Neural crest cell (in vitro differentiated cells): ENCODE results near the gene PANK4. TPM values are rescaled to one million over a fixed set of nuclear protein-coding genes. Genes with fewer than 3 reads are reported as not detected.

ENCODE experiments used
- DNase-seq: peaks from one replicate; pipeline ENCODE4 v3.0.0; 2021; ENCODE audit warnings: low read depth, mixed read lengths, low spot score
- H3K27ac Mint-ChIP-seq: one replicate; pipeline ENCODE4 v1.8.0; 2021; ENCODE audit warnings: mild to moderate bottlenecking, mixed read lengths; ENCODE audit not compliant: unreplicated experiment
- H3K27me3 Mint-ChIP-seq: 2 replicates; pipeline ENCODE4 v1.8.0; 2021; ENCODE audit warnings: low read depth, mild to moderate bottlenecking, mixed read lengths
- H3K36me3 Mint-ChIP-seq: 2 replicates; pipeline ENCODE4 v1.8.0; 2021; ENCODE audit warnings: low read depth, mild to moderate bottlenecking, mixed read lengths
- H3K4me1 Mint-ChIP-seq: 2 replicates; pipeline ENCODE4 v1.8.0; 2021; ENCODE audit warnings: mixed read lengths
- H3K4me3 Mint-ChIP-seq: one replicate; pipeline ENCODE4 v1.8.0; 2021; ENCODE audit warnings: mild to moderate bottlenecking, mixed read lengths
- H3K9me3 Mint-ChIP-seq: 2 replicates; pipeline ENCODE4 v1.8.0; 2021; ENCODE audit warnings: mixed read lengths
- total RNA-seq: library from RNA; stranded (reverse); gene quantifications from 2 replicates; pipeline ENCODE4 v1.2.1, GENCODE V29; 2021
- TF ChIP-seq, protein P1 (sequence below): fragments of 200-600 bp; sonication (generic); conservative IDR thresholded peaks from 2 replicates; pipeline ENCODE4 v1.5.0; 2021; ENCODE audit warnings: antibody characterized with exemption, mild to moderate bottlenecking

Gene PANK4
- total RNA-seq, 1 donor from 2014 or later: 65.5 TPM

DNA sequence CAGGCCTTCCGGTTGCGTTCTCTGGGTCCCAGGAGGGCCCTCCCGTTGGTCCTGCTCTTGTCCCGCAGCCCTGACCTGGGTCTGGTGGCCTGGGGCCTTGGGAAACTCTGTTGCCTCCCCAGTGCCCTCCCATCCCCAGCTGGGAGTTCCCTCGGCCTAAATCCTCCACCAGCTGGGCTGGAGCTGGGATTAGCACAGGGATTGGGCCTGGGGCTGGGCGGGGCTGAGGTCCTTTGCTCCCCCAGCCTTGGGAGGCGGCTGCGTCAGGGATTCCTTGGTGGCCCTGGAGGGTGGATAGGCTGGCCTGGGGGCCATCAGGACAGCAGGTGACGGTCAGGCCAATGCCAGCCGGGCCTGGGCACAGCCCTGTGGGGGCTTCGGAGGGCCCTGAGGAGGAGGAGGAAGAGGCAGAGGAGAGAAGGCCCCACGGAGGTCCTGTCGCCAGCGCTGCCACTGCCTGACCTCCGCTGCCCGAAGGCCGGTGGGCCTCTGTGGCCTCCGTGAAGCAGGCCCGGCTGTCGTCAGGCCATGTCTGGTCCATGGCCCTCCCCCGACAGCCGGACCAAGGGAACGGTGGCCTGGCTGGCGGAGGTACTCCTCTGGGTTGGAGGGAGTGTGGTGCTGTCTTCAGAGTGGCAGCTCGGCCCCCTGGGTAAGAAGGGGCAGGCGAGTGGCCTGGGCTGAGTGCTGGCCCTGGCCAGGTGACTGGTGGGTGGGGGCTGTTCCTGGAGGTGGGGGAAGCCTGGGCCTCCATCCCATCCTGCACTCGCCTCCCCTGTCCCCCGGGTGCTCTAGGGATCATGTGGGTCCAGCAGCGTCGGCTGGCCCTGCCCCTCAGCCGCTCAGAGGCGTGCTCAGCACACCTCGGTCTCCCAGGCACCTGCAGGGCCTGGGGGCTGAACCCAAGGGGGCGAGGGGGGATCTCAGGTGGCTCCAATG is 50.1 kb downstream of the PANK4 start, which contains the start of gene PLCH2:
TSS of gene PLCH2 (plus strand) at position 229 of the 939 bp plus-strand sequence. CDS start at position 529, 300 bp downstream.
- peak within 1 kb of the TSS; percentile 81 for H3K27ac Mint-ChIP-seq
- no peak within 1 kb of the TSS for H3K4me3 Mint-ChIP-seq
- H3K27me3 Mint-ChIP-seq: no peaks in the 10 kb centered on the region

GRCh38 chr1:2475571-2475970 is 50.8 kb downstream of the PANK4 start:
- Mint-ChIP-seq H3K36me3 (no peaks in the 10 kb centered on the region), H3K9me3 (no peaks in the 10 kb centered on the region), H3K4me1 (no peaks in the 10 kb centered on the region), H3K27me3 (no peaks in the 10 kb centered on the region), H3K4me3 (no peak overlapping the region), H3K27ac (no peak overlapping the region)
- TF ChIP-seq, protein P1, sequence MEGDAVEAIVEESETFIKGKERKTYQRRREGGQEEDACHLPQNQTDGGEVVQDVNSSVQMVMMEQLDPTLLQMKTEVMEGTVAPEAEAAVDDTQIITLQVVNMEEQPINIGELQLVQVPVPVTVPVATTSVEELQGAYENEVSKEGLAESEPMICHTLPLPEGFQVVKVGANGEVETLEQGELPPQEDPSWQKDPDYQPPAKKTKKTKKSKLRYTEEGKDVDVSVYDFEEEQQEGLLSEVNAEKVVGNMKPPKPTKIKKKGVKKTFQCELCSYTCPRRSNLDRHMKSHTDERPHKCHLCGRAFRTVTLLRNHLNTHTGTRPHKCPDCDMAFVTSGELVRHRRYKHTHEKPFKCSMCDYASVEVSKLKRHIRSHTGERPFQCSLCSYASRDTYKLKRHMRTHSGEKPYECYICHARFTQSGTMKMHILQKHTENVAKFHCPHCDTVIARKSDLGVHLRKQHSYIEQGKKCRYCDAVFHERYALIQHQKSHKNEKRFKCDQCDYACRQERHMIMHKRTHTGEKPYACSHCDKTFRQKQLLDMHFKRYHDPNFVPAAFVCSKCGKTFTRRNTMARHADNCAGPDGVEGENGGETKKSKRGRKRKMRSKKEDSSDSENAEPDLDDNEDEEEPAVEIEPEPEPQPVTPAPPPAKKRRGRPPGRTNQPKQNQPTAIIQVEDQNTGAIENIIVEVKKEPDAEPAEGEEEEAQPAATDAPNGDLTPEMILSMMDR: no peak
- no peak for DNase-seq

More for the DNA sequence above, 50.1 kb downstream of the PANK4 start, which contains the start of gene PLCH2:
- TF ChIP-seq, protein P1: no peak
- no peak for DNase-seq
- Mint-ChIP-seq H3K4me1 (no peaks in the 10 kb centered on the region), H3K36me3 (no peaks in the 10 kb centered on the region), H3K9me3 (no peaks in the 10 kb centered on the region)

DNA sequence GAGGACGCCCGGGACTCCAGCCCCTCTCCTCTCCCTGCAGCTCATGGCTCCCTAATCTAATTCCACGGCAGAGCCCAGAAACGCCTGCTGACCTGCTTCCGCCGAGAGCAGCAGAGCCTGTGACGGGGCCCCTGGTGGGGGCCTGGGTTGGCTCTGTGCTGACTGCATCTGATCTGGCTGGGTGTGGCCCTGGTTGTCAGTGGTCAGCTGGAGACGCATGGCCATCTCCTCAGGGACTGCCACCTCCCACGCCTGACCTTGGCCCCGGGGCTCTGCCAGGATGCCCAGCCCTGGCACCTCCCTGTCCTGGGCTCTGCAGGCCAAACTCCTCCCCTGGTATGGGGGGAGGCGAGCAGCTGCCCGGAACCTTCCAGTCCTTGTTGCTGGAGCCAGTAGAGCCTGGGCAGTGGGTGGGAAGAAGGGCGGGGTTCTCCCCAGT is 51.4 kb downstream of the PANK4 start:
- no peak overlapping the region for H3K4me3 Mint-ChIP-seq
- H3K4me1 Mint-ChIP-seq: no peaks in the 10 kb centered on the region

DNA sequence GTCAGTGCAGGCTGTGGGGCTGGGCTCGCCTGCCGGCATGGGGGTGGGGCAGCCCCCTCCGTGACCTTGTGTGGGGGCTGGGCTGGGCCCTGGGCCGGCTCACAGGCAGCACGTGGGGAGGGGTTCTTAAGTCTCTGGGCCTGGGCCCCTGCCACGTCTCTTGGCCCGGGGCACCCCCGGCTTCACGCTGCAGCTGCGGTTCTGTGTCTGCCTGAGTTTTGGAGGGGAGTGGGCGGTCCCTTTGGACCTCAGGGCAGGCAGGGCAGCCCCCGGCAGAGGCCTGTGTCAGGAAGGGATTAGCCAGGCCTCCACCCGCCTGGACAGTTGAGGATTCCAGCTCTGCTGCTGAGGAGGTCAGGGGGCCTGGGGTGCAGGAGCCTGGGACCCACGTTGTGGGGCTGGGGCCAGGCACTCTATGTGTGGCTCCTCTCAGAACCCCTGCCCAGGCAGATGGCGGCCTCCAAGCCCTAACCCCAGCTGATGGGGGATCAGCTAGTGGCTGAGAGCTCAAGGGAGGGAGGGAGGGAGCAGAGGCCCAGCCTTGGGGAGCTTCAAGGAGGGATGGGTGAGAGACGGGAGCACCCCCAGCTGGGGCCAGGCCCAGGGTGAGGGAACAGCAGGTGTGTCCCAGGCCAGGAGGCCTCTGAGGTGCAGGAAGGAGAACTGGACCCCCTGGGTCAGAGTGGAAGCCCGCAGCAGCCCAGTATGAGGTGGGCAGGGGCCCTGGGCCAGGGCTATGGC is 52.1 kb downstream of the PANK4 start:
- Mint-ChIP-seq H3K4me1 (no peaks in the 10 kb centered on the region), H3K27me3 (no peaks in the 10 kb centered on the region), H3K4me3 (no peak overlapping the region), H3K9me3 (no peaks in the 10 kb centered on the region), H3K27ac (no peak overlapping the region), H3K36me3 (no peaks in the 10 kb centered on the region)
- no peak for DNase-seq
- TF ChIP-seq, protein P1: no peak

More for the DNA sequence above, 51.4 kb downstream of the PANK4 start:
- DNase-seq: no peak
- TF ChIP-seq, protein P1: no peak
- Mint-ChIP-seq H3K27ac (no peak overlapping the region), H3K36me3 (no peaks in the 10 kb centered on the region), H3K27me3 (no peaks in the 10 kb centered on the region), H3K9me3 (no peaks in the 10 kb centered on the region)

DNA sequence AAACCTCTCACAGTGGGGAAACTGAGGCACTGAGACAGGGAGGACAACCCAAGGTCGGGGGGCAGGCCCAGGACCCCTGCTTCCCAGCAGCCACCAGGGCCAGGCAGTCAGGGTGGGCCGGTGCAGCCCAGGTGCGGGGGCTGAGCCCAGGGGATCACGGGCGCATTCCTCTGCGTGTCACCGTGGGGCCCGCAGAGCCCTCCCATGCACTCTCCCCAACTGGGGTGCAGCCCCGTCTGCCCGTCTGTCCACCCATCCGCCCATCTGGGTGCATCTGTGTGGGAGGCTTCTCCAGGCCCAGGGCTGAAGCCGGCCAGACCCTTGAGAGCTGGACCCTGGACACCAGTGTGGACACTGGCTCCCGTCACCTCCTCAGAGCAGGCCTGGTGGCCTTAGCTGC is 53.2 kb downstream of the PANK4 start:
- Mint-ChIP-seq H3K27me3 (peaks cover 5% of the 10 kb centered on the region), H3K36me3 (no peaks in the 10 kb centered on the region), H3K4me3 (no peak overlapping the region), H3K4me1 (peaks cover 3% of the 10 kb centered on the region), H3K9me3 (no peaks in the 10 kb centered on the region), H3K27ac (no peak overlapping the region)
- TF ChIP-seq, protein P1: no peak
- DNase-seq: no peak
